Neural cell (in vitro differentiated cells): ENCODE results near the gene ABHD10.

Experiments
- CTCF ChIP-seq: fragments of 450-650 bp; IDR thresholded peaks from 2 replicates; pipeline ENCODE4 v1.5.1; 2014; ENCODE audit warnings: antibody characterized with exemption, mild to moderate bottlenecking, moderate library complexity; ENCODE audit not compliant: poor library complexity, severe bottlenecking
- EP300 ChIP-seq: fragments of 450-650 bp; conservative IDR thresholded peaks from 2 replicates; pipeline ENCODE4 v1.6.1; 2014; ENCODE audit warnings: antibody characterized with exemption, mild to moderate bottlenecking, moderate library complexity; ENCODE audit not compliant: poor library complexity, severe bottlenecking
- EZH2 ChIP-seq: fragments of 200-600, 300-800 bp; shearing (Covaris generic), sonication (generic); IDR thresholded peaks from 2 replicates; pipeline ENCODE4 v1.6.1; 2014; ENCODE audit warnings: antibody characterized with exemption, low read length, borderline replicate concordance, mild to moderate bottlenecking; ENCODE audit not compliant: insufficient read depth, poor library complexity, severe bottlenecking
- MXI1 ChIP-seq: fragments of 450-650 bp; conservative IDR thresholded peaks from 2 replicates; pipeline ENCODE4 v1.6.1; 2014; ENCODE audit warnings: antibody characterized with exemption, mild to moderate bottlenecking; ENCODE audit not compliant: poor library complexity, severe bottlenecking
- POLR2AphosphoS5 ChIP-seq: IDR thresholded peaks from 2 replicates; pipeline ENCODE4 v1.6.1; 2012
- RAD21 ChIP-seq: fragments of 450-650 bp; conservative IDR thresholded peaks from 2 replicates; pipeline ENCODE4 v1.6.1; 2014; ENCODE audit warnings: antibody characterized with exemption, mild to moderate bottlenecking, moderate library complexity
- SMC3 ChIP-seq: fragments of 450-650 bp; conservative IDR thresholded peaks from 2 replicates; pipeline ENCODE4 v1.6.1; 2014; ENCODE audit warnings: antibody characterized with exemption, mild to moderate bottlenecking, moderate library complexity; ENCODE audit not compliant: poor library complexity
- TAF1 ChIP-seq: IDR thresholded peaks from 2 replicates; pipeline ENCODE4 v1.6.1; 2012; ENCODE audit warnings: low read depth
- TF ChIP-seq, protein P1 (sequence below): IDR thresholded peaks from 2 replicates; pipeline ENCODE4 v1.6.1; 2012; ENCODE audit warnings: borderline replicate concordance

- TF ChIP-seq CTCF (no peak), TAF1 (no peak), EP300 (no peak), MXI1 (no peak), EZH2 (no peak), RAD21 (no peak), POLR2AphosphoS5 (no peak), SMC3 (no peak)
- TF ChIP-seq, protein P1, sequence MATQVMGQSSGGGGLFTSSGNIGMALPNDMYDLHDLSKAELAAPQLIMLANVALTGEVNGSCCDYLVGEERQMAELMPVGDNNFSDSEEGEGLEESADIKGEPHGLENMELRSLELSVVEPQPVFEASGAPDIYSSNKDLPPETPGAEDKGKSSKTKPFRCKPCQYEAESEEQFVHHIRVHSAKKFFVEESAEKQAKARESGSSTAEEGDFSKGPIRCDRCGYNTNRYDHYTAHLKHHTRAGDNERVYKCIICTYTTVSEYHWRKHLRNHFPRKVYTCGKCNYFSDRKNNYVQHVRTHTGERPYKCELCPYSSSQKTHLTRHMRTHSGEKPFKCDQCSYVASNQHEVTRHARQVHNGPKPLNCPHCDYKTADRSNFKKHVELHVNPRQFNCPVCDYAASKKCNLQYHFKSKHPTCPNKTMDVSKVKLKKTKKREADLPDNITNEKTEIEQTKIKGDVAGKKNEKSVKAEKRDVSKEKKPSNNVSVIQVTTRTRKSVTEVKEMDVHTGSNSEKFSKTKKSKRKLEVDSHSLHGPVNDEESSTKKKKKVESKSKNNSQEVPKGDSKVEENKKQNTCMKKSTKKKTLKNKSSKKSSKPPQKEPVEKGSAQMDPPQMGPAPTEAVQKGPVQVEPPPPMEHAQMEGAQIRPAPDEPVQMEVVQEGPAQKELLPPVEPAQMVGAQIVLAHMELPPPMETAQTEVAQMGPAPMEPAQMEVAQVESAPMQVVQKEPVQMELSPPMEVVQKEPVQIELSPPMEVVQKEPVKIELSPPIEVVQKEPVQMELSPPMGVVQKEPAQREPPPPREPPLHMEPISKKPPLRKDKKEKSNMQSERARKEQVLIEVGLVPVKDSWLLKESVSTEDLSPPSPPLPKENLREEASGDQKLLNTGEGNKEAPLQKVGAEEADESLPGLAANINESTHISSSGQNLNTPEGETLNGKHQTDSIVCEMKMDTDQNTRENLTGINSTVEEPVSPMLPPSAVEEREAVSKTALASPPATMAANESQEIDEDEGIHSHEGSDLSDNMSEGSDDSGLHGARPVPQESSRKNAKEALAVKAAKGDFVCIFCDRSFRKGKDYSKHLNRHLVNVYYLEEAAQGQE = no peak
Measured at GRCh38 chr3:112017091-112017490, 38.3 kb downstream of the ABHD10 start.
